Fibroblast of mammary gland (primary cell): Measurements from ENCODE around the gene PRKCB.
"Not testable (repeated sequence)": the region's sequence is repeated elsewhere in the genome, so short reads cannot be mapped to it uniquely, and the experiment has no call there.

Source experiments
- DNase-seq: peaks from one replicate; pipeline ENCODE4 v3.0.0-alpha.2; 2010; ENCODE audit warnings: low read depth
- H3K4me3 ChIP-seq: 2 replicates; pipeline ENCODE4 v1.5.1; 2011; ENCODE audit warnings: low read depth, mild to moderate bottlenecking, low read length, moderate library complexity; ENCODE audit not compliant: control insufficient read depth
- TF ChIP-seq, protein P1 (sequence below): conservative IDR thresholded peaks from 2 replicates; pipeline ENCODE4 v1.5.1; 2011; ENCODE audit warnings: low read depth, low read length, inconsistent platforms; ENCODE audit not compliant: control insufficient read depth, insufficient read depth

Gene PRKCB

GRCh38 chr16:23931199-23931598 lies 95.4 kb downstream of the PRKCB start:
- no peak for DNase-seq
- H3K4me3 ChIP-seq = no peak overlapping the region
- TF ChIP-seq, protein P1, sequence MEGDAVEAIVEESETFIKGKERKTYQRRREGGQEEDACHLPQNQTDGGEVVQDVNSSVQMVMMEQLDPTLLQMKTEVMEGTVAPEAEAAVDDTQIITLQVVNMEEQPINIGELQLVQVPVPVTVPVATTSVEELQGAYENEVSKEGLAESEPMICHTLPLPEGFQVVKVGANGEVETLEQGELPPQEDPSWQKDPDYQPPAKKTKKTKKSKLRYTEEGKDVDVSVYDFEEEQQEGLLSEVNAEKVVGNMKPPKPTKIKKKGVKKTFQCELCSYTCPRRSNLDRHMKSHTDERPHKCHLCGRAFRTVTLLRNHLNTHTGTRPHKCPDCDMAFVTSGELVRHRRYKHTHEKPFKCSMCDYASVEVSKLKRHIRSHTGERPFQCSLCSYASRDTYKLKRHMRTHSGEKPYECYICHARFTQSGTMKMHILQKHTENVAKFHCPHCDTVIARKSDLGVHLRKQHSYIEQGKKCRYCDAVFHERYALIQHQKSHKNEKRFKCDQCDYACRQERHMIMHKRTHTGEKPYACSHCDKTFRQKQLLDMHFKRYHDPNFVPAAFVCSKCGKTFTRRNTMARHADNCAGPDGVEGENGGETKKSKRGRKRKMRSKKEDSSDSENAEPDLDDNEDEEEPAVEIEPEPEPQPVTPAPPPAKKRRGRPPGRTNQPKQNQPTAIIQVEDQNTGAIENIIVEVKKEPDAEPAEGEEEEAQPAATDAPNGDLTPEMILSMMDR = no peak

DNA sequence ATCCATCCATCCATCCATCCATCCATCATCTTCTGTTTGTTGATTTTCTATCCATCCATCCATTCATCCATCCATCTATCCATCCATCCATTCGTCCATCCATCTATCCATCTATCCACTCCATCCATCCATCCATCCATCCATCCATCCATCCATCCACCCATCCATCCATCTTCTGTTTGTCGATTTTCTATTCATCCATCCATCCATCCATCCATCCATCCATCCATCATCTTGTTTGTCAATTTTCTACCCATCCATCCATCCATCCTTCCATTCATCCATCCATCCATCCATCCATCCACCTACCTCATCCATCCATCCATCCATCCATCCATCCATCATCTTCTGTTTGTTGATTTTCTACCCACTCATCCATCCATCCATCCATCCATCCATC lies 97.9 kb downstream of the PRKCB start:
- not testable (repeated sequence) for H3K4me3 ChIP-seq, DNase-seq

DNA sequence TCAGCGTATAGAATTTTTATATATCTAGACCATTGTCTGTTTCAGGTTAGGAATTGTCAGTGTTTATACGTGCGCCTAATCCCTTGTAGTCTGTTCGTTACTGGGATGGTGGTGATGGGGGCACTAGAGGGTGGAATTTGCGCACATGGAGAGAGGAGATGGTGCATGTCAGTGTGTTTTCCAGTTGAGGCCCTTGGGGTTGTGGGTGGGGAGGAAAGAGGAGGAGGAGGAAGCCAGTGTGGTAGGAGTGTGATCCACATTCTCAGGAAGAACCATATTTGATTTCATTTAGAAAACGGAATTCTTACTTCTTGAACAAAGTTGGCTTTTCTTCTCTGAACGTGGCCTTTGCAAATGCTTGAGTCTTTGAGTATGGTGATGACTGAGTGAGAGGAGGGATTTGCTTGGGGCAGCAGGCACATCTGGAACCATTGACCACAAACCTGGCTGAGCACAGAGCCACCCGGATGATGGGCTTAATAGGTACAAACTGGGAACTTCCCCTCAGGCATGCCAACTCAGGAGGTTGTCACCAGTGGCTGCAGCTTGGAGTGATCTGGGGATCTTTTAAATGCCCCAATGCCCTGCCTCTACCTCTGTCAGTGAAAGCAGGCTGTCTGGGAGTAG lies 98.9 kb downstream of the PRKCB start:
- H3K4me3 ChIP-seq = no peak overlapping the region
- TF ChIP-seq, protein P1 = no peak
- no peak for DNase-seq

- H3K4me3 ChIP-seq = no peak overlapping the region
- TF ChIP-seq, protein P1 = no peak
- DNase-seq = no peak
Observed at GRCh38 chr16:23940111-23940510, 104.3 kb downstream of the PRKCB start.

- TF ChIP-seq, protein P1 = no peak
- DNase-seq = no peak
- no peak overlapping the region for H3K4me3 ChIP-seq
Observed at GRCh38 chr16:23941025-23941424, 105.2 kb downstream of the PRKCB start.

- TF ChIP-seq, protein P1 = no peak
- DNase-seq = no peak
- H3K4me3 ChIP-seq = no peak overlapping the region
Observed at GRCh38 chr16:23941963-23942564, 106.3 kb downstream of the PRKCB start.

- no peak overlapping the region for H3K4me3 ChIP-seq
- no peak for DNase-seq
- TF ChIP-seq, protein P1 = no peak
Observed at GRCh38 chr16:23943604-23944003, 107.8 kb downstream of the PRKCB start.
